DND-41 (cell line): Measurements from ENCODE around the gene CDIPT.
A peak's percentile ranks its signal among the peaks of the same experiment; 100 is the strongest.

ENCODE experiments used
- ATAC-seq: fragments of 200-7000 bp; cut with Tn5 transposase; 3 replicates; pipeline ENCODE4 v1.9.1; 2021; ENCODE audit warnings: low read depth; ENCODE audit not compliant: insufficient read depth
- DNase-seq: peaks from one replicate; pipeline ENCODE4 v3.0.0-alpha.2; 2020
- H2AFZ ChIP-seq: 2 replicates; pipeline ENCODE4 v1.6.0; 2012; ENCODE audit warnings: low read depth, low read length
- H3K27ac ChIP-seq: 2 replicates; pipeline ENCODE4 v1.5.1; 2012; ENCODE audit warnings: low read length, inconsistent platforms
- H3K27me3 ChIP-seq: fragments of 200-600 bp; sonication (generic); 2 replicates; pipeline ENCODE4 v1.6.0; 2012; ENCODE audit warnings: low read length, mild to moderate bottlenecking, inconsistent platforms; ENCODE audit not compliant: insufficient read depth, poor library complexity
- H3K36me3 ChIP-seq: 2 replicates; pipeline ENCODE4 v1.5.1; 2012; ENCODE audit warnings: low read length, inconsistent platforms; ENCODE audit not compliant: insufficient read depth
- H3K4me1 ChIP-seq: 2 replicates; pipeline ENCODE4 v1.5.1; 2012; ENCODE audit warnings: mild to moderate bottlenecking, low read length; ENCODE audit not compliant: insufficient read depth
- H3K4me2 ChIP-seq: 2 replicates; pipeline ENCODE4 v1.6.0; 2012; ENCODE audit warnings: mild to moderate bottlenecking, moderate library complexity, low read length, inconsistent platforms; ENCODE audit not compliant: insufficient read depth
- H3K4me3 ChIP-seq, 2 experiments: fragments of 200-600 bp in 1 of 2; shearing (Covaris generic) in 1 of 2; 2 replicates each; pipeline ENCODE4 v1.5.1; 2012 to 2016; ENCODE audit warnings: inconsistent platforms in 2 of 2, low read length in 2 of 2, mild to moderate bottlenecking in 2 of 2, low read depth in 1 of 2, moderate library complexity in 1 of 2
- H3K79me2 ChIP-seq: 2 replicates; pipeline ENCODE4 v1.6.0; 2012; ENCODE audit warnings: low read length, inconsistent platforms; ENCODE audit not compliant: insufficient read depth
- H3K9ac ChIP-seq: 2 replicates; pipeline ENCODE4 v1.6.0; 2012; ENCODE audit warnings: low read depth, mild to moderate bottlenecking, inconsistent platforms, low read length, moderate library complexity
- H3K9me3 ChIP-seq: 2 replicates; pipeline ENCODE4 v1.5.1; 2012; ENCODE audit warnings: low read length, moderate library complexity, mild to moderate bottlenecking, inconsistent platforms; ENCODE audit not compliant: insufficient read depth, severe bottlenecking
- H4K20me1 ChIP-seq: 2 replicates; pipeline ENCODE4 v1.6.0; 2012; ENCODE audit warnings: low read length; ENCODE audit not compliant: insufficient read depth
- CTCF ChIP-seq: IDR thresholded peaks from 2 replicates; pipeline ENCODE4 v1.5.1; 2012; ENCODE audit warnings: borderline replicate concordance, low read length, moderate library complexity, mild to moderate bottlenecking; ENCODE audit not compliant: poor library complexity, severe bottlenecking; ENCODE audit errors: extremely low read depth
- EZH2 ChIP-seq: IDR thresholded peaks from 3 replicates; pipeline ENCODE4 v1.6.1; 2012; ENCODE audit warnings: borderline replicate concordance, low read depth, mild to moderate bottlenecking, moderate library complexity, low read length, inconsistent platforms; ENCODE audit not compliant: severe bottlenecking

The CDIPT gene

GRCh38 chr16:29862383-29862883 is 593 bp downstream of the CDIPT start:
- Histone ChIP-seq H3K4me3 (peak overlapping the region; percentile 78 to 84), H4K20me1 (no peaks in the 10 kb centered on the region), H3K27ac (peak overlapping the region; percentile 89), H3K4me1 (peaks cover 30% of the 10 kb centered on the region), H2AFZ (peak overlapping the region; percentile 65), H3K9me3 (no peaks in the 10 kb centered on the region), H3K9ac (peak overlapping the region; percentile 79), H3K79me2 (peaks cover 24% of the 10 kb centered on the region), H3K36me3 (peaks cover 28% of the 10 kb centered on the region), H3K4me2 (peak overlapping the region; percentile 94), H3K27me3 (no peaks in the 10 kb centered on the region)
- TF ChIP-seq CTCF (peak; percentile 23), EZH2 (no peak)
- DNase-seq (no peak), ATAC-seq (no peak; the same call in 2 of the 3 replicates)

- TF ChIP-seq EZH2 (no peak), CTCF (no peak)
- ATAC-seq (no peak), DNase-seq (no peak)
- Histone ChIP-seq H3K27me3 (no peaks in the 10 kb centered on the region), H3K4me3 (no peak overlapping the region), H3K4me1 (peaks cover 29% of the 10 kb centered on the region), H3K79me2 (peaks cover 24% of the 10 kb centered on the region), H3K4me2 (0 out of 2 replicates have a peak overlapping the region, but pooled peaks have one; percentile 2), H4K20me1 (no peaks in the 10 kb centered on the region), H3K9ac (no peak overlapping the region), H2AFZ (no peak overlapping the region), H3K27ac (no peak overlapping the region), H3K36me3 (peaks cover 28% of the 10 kb centered on the region), H3K9me3 (no peaks in the 10 kb centered on the region)
Observed at GRCh38 chr16:29860218-29860617, 2.8 kb downstream of the CDIPT start.

- Histone ChIP-seq H3K9ac (no peak overlapping the region), H3K36me3 (peaks cover 28% of the 10 kb centered on the region), H4K20me1 (no peaks in the 10 kb centered on the region), H3K27me3 (no peaks in the 10 kb centered on the region), H3K79me2 (peaks cover 24% of the 10 kb centered on the region), H2AFZ (no peak overlapping the region), H3K9me3 (no peaks in the 10 kb centered on the region), H3K4me3 (no peak overlapping the region), H3K4me1 (peaks cover 25% of the 10 kb centered on the region), H3K27ac (no peak overlapping the region), H3K4me2 (no peak overlapping the region)
- DNase-seq (no peak), ATAC-seq (no peak)
- TF ChIP-seq EZH2 = no peak
- TF ChIP-seq CTCF = no peak
Observed at GRCh38 chr16:29858974-29859373, 4.1 kb downstream of the CDIPT start.
